Measurements from ENCODE around the gene PCSK9.

DNA sequence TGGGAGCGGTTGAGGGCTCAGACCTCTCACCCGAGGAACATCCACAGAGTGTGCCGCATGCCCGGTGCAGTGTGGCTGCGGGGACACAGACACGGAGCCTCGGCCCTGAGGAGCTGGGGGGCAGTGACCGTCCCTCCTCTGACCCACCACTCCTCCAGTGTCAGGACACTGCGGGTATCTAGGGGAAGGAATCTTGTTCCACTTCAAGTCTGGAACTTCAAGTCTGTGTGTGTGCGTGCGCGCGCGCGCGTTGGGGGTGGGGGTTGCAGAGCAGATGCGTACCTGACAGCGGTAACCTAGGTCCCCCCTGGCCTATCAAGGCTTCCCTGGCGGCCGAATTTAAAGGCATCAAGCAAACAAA, 17.3 kb downstream of the PCSK9 start:
- no peak for TF ChIP-seq MAX (IDR thresholded peaks at IDR 0.05)
- TF ChIP-seq, protein P1, sequence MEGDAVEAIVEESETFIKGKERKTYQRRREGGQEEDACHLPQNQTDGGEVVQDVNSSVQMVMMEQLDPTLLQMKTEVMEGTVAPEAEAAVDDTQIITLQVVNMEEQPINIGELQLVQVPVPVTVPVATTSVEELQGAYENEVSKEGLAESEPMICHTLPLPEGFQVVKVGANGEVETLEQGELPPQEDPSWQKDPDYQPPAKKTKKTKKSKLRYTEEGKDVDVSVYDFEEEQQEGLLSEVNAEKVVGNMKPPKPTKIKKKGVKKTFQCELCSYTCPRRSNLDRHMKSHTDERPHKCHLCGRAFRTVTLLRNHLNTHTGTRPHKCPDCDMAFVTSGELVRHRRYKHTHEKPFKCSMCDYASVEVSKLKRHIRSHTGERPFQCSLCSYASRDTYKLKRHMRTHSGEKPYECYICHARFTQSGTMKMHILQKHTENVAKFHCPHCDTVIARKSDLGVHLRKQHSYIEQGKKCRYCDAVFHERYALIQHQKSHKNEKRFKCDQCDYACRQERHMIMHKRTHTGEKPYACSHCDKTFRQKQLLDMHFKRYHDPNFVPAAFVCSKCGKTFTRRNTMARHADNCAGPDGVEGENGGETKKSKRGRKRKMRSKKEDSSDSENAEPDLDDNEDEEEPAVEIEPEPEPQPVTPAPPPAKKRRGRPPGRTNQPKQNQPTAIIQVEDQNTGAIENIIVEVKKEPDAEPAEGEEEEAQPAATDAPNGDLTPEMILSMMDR (IDR thresholded peaks at IDR 0.05; ENCODE audit: low read depth, low read length, missing input control), result no peak

All from liver (tissue), 2 donors.